ENCODE measurements around the gene ZFAND2B. TPM values are rescaled to one million over a fixed set of nuclear protein-coding genes. Genes with fewer than 3 reads are reported as not detected.

The ZFAND2B gene
- total and polyA plus RNA-seq, 2 donors (not counting 1 experiment from before 2014, with no cell fraction given) = 55.2 to 115 TPM

DNA sequence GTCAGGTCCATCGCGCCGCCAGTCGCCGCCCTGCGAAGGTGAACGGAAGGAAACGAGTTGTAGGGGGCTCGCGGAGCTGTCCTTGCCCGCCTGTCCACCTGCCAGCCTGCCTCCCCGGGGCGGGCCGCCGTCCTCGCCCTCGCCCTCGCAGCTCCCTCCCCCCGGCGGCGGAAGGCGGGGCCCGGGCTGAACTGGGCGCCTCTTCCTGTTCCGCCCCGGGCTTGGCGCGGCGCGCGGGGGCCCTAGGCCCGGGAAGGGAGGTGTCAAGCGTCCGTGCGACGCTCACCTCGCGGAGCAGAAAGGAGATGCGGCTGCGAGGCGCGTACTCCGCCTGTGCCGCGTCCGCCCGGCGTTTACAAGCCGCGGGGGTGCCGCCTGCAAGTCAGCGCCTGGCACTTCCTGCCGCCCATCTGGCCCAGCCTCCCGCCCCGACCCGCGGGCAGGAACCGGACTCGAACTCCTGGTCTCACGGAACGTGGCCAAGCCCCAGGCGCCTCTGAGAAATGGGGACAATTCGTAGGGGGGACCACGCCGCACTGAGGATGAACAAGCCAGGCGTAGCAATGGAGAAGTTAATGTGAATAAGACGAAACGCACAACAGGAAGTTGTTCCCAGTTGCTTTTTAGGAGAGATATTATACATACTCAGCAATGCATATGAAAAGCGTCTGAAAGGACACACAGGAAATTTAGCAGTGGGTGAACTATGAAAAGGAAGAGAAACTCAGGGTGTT, 29.6 kb upstream of the ZFAND2B start, which contains the start of gene CNPPD1:
CNPPD1 (minus strand) TSS at position 108 of the 734 bp plus-strand sequence; CDS start at position 11, 97 bp downstream.
- Histone ChIP-seq H3K27ac (ENCODE audit: low read length in 2 of 2) (peak within 1 kb of the TSS; percentile 94 to 97), H3K9me3 (ENCODE audit: control extremely low read depth in 1 of 3, control insufficient read depth in 2 of 3, insufficient read depth in 1 of 3, low read length in 2 of 3) (no peaks in the 10 kb centered on the region), H3K27me3 (replicated peaks in 1 of 4; ENCODE audit: control extremely low read depth in 1 of 4, control insufficient read depth in 3 of 4, insufficient read depth in 4 of 4, low read length in 3 of 4) (no peaks in the 10 kb centered on the region), H3K4me3 (ENCODE audit: control extremely low read depth in 1 of 5, extremely low read depth in 1 of 5, insufficient read depth in 1 of 5, low read depth in 2 of 5, low read length in 4 of 5) (peak within 1 kb of the TSS; percentile 87 to 97 (median 95)), H3K4me1 (ENCODE audit: control insufficient read depth in 2 of 2, insufficient read depth in 2 of 2, low read length in 2 of 2) (peaks cover 17 to 48% of the 10 kb centered on the region in 2 donors), H4K20me1 (ENCODE audit: control insufficient read depth, insufficient read depth, low read length, poor library complexity, severe bottlenecking) (peaks cover 59% of the 10 kb centered on the region), H3K9ac (ENCODE audit: low read length) (peak within 1 kb of the TSS; percentile 97), H3K79me2 (ENCODE audit: control insufficient read depth, insufficient read depth, low read length) (peaks cover 56% of the 10 kb centered on the region), H3K4me2 (replicated peaks; ENCODE audit: low read depth, low read length, poor library complexity, severe bottlenecking) (peak within 1 kb of the TSS; percentile 83), H2AFZ (ENCODE audit: insufficient read depth, low read depth, low read length, poor library complexity, severe bottlenecking) (peak within 1 kb of the TSS; percentile 83), H3K36me3 (replicated peaks in 1 of 2; ENCODE audit: control extremely low read depth in 1 of 2, control insufficient read depth in 1 of 2, extremely low read depth in 1 of 2, insufficient read depth in 2 of 2, low read length in 1 of 2) (peaks cover 3 to 58% of the 10 kb centered on the region in 2 experiments)
- H3K9me3 Mint-ChIP-seq (ENCODE audit: insufficient read depth) = no peaks in the 10 kb centered on the region
- peak; percentile 92 for DNase-seq
- peak within 1 kb of the TSS; percentile 99 for H3K27ac Mint-ChIP-seq
- POLR2A ChIA-PET = interaction anchor here (0.7 to 4.0 kb wide), 20 partner anchors 16 to 296 kb away, joined by 3 to 46 read pairs (median 6); partner anchors contain the start of genes ABCB6, ANKZF1, ATG9A and DNAJB2
- under 1% methylated on average over 64 of the region's 69 CpGs for WGBS (ENCODE audit: insufficient coverage)
- peak; percentile 68 for ATAC-seq (ENCODE audit: low read depth)
- no peaks in the 10 kb centered on the region for H3K27me3 Mint-ChIP-seq
- peaks cover 46% of the 10 kb centered on the region for H3K4me1 Mint-ChIP-seq
- CTCF ChIA-PET = interaction anchor here (1.0 to 8.6 kb wide), 13 partner anchors 10 to 425 kb away, joined by 3 to 136 read pairs (median 10); partner anchors contain the start of genes ABCB6, ANKZF1, ATG9A and DNAJB2
- TF ChIP-seq, protein P1, sequence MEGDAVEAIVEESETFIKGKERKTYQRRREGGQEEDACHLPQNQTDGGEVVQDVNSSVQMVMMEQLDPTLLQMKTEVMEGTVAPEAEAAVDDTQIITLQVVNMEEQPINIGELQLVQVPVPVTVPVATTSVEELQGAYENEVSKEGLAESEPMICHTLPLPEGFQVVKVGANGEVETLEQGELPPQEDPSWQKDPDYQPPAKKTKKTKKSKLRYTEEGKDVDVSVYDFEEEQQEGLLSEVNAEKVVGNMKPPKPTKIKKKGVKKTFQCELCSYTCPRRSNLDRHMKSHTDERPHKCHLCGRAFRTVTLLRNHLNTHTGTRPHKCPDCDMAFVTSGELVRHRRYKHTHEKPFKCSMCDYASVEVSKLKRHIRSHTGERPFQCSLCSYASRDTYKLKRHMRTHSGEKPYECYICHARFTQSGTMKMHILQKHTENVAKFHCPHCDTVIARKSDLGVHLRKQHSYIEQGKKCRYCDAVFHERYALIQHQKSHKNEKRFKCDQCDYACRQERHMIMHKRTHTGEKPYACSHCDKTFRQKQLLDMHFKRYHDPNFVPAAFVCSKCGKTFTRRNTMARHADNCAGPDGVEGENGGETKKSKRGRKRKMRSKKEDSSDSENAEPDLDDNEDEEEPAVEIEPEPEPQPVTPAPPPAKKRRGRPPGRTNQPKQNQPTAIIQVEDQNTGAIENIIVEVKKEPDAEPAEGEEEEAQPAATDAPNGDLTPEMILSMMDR (IDR thresholded peaks at IDR 0.05) = no peak
- TF ChIP-seq EZH2 (IDR thresholded peaks at IDR 0.05; ENCODE audit: borderline replicate concordance, insufficient read depth, low read depth, low read length, poor library complexity, severe bottlenecking) = no peak
- intact Hi-C loops (cut with micrococcal nuclease) = loop anchor here (1.0 to 5.0 kb wide), 13 partner anchors 17 to 960 kb away; partner anchors contain the start of genes ABCB6, ANKZF1, ARPC2 and ATG9A
- H3K4me3 Mint-ChIP-seq = peak within 1 kb of the TSS; percentile 99

Data from B cell (primary cell).